Renal cortex interstitium (tissue), 11 donors: Measurements from ENCODE around the gene CD247. TPM values are rescaled to one million over a fixed set of nuclear protein-coding genes. Genes with fewer than 3 reads are reported as not detected.

Source experiments
- DNase-seq, 11 donors: peaks; one replicate each; pipeline ENCODE4 v3.0.0-alpha.2; 2013; ENCODE audit warnings: low read depth in 9 of 11, low spot score in 4 of 11; ENCODE audit errors: extremely low read depth in 1 of 11
- polyA plus RNA-seq, 3 donors: library from polyadenylated mRNA; unstranded; fragments of 120-200 nt; gene quantifications; one replicate each; pipeline ENCODE4 v1.2.1, GENCODE V29; 2013; ENCODE audit not compliant: insufficient read length in 3 of 3

CD247 gene
- polyA plus RNA-seq, 3 donors: 0.36 to 0.72 (median 0.50) TPM

DNA sequence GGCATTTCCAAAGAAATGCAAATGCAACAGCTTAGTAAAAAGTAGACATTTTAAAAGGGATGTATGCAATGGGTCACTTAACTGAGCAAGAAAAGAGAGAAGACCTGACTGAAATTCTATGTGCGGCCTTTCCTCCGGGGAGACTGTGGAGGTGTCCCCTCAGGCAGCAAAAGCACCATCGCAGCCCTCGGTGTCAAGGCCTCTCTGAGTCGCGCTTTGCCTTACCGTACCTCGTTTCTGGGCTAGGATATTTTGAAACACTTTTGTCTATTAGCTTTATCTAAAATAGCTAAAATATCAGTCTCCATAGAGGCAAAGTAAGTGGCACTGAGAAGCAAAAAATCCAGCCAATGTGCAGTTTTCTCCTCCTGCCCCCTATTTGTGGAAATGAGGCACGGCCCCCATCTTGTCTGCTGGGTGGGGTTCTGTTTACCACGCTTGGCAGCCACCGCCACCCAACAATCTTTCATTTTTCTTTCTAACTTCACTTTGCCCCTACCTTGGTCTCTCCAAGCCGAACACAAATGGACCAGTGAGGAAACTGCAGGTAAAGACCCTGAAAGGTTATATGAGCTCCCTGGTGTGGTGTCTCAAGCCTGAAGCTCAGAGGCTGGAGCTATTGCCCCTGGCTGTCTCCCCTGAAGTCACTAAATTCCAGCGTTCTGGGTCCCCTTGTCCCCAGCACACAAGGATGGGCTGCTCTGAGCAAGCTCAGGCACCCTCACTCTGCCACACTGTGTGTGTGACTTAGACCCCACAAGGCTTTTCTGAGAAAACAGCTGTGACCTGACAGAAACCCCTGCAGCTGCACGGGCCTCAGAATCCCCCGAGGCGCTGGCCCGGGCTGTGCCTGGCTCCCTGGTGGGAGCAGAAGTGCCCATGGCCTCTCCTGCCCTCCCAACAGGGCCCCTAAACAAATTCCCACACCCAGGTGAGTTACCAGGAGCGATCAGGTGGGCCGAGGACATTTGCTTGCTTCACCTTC is 1.6 kb downstream of the CD247 start:
- DNase-seq: no peak

DNA sequence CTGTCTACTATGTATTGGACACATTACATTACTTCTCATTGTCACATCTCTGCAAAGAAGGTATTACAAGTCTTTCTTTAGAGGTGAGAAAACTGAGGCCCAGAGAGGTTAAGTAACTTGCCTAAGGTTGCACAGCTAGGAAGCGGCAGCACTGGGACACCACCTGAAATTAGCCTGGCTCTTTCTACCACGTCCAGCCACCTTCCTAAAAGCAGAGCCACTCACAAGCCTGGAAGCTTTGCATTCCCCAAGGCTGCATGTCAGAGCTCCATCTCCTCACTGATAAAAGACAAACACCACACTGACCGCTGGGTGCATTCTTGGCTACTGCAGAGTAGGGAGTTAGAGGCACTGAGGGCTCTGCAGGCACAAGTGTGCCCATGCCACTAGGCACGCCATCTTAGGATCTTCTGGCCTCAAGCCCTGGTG is 2.4 kb downstream of the CD247 start:
- DNase-seq: no peak

GRCh38 chr1:167515461-167515860 is 2.9 kb downstream of the CD247 start:
- DNase-seq: no peak

- DNase-seq: no peak
These were observed 4.0 kb downstream of the CD247 start for GRCh38 chr1:167514288-167514687.

GRCh38 chr1:167512046-167512654 is 6.2 kb downstream of the CD247 start:
- DNase-seq: no peak

DNA sequence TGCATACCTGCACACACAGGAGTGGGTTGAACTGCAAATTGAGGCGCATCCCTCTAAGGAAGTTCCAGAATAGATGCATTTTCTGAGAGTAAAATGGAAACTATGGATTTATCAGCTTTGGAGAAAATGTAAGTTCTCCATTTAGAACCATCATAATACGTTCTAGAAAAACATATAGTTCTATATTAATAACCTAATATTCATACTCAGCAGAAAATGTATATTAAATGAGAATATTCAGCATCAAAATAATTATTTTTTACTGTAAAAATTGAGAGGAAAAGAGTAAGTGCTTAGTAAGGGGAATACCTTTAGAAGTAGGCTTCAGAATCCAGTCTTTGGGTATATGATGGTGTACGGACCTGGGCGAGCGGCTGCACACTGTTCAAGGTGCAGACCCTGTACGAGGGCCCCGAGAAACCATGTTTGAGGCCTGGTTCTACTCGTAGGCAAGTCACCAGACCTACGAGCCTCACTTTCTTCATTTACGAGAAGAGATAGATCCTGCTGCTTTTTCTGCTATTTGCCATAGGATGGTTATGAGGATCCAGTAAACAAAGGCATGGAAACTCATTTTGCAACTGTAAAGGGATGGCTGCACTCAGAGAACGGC is 6.8 kb downstream of the CD247 start:
- no peak for DNase-seq

GRCh38 chr1:167510881-167511280 is 7.4 kb downstream of the CD247 start:
- DNase-seq: no peak

DNA sequence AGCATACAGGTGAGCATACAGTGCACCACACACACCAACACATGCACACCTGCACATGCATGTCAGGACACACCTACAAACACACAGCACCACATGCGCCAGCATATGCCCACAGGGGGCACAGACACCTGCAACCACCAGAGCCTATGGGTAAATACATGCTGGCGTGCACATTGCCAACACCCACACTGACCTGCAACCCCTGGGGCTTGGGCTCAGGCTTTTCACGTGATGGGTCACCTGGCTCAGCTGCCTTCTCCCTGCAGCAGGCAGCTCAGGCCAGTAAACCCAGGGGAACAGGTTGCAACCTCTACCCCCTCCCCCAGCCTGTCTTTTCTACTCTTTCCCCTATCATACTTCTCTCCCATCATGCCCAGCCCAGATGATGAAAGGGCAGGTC is 8.1 kb downstream of the CD247 start:
- no peak for DNase-seq

GRCh38 chr1:167509587-167509986 is 8.7 kb downstream of the CD247 start:
- no peak for DNase-seq

GRCh38 chr1:167507719-167508118 is 10.6 kb downstream of the CD247 start:
- DNase-seq: no peak

GRCh38 chr1:167504467-167504827 is 13.9 kb downstream of the CD247 start:
- no peak for DNase-seq

- DNase-seq: no peak
These were observed 14.5 kb downstream of the CD247 start for GRCh38 chr1:167503626-167504466.

DNA sequence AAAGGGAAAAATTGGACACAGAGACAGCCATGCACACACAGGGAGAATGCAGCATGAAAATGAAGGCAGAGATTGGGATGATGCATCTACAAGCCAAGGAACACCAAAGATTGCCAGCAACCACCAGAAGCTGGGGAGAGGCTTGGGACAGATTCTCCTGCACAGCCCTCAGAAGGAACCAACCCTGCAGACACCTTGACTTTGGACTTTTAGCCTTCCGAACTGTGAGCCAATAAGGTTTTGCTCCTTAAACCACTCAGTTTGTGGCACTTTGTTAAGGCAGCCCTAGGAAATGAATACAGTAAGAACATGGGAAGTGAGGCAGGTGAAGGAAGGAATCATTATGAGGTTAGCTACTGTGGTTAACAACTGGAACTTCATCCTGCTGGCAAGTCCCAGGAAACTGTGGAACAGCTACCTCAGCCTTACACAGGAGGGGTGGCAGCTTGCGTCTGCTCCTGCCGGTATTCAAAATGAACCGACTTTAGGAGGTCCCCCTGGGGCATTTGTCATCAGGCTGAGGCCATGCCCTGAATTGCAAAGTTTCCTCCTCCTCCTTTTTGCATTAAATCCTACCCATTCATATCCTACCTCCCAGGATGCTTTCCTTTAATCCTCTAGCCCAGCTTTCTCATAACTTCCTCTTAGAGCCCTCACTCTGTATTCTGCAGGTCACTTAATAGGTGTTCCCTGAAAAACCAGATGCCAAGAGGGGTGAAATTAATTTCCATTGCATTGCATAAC is 15.4 kb downstream of the CD247 start:
- no peak for DNase-seq

DNA sequence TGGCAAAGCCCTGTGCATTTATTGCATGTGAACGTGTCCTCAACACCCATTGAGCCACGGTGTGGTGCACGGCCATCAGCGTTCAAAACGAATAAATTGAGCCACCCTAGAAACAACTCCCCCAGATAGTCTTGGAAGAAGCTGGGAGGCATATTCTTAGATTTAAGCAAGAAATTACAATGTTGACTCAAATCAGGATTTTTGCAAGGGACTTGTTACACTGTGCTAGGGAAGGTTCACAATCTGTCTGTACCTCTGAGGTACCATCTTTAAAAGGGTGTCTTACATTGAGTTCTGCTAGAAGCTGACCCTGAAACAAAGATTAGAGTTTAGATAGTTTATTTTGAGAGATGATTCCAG is 16.2 kb downstream of the CD247 start:
- DNase-seq: no peak

DNA sequence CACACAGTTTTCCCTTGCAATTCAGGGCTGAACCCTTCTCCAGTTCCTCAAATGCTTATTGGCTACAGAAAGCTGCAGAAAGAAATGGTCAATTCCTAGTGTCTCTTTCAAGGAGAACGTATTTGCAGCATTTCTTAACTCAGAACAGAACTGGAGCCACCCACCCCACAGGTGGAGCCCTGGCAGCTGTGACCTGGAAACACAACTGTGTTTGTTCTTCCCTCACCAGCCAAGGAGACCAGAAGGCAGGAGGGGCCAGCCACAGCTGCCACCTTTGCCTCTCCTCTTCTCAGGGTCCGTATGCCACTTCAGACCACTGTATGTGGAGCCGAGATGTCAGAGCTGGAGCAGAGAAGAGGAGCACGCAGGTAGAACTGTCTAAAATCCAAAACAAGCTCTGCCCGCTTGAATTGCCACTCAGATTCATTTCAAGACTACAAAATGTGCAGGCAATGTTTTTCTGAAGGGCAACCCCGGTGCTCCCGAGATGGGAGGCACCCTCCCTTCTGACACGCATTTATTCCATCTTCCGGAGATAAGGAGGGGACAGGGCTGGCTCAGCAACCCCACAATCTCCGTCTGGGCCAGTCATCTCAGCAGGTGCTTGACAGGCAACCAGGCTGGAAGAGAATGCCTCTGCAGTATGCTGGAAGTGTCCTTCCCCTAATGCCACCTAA is 16.7 kb downstream of the CD247 start:
- DNase-seq: no peak

DNA sequence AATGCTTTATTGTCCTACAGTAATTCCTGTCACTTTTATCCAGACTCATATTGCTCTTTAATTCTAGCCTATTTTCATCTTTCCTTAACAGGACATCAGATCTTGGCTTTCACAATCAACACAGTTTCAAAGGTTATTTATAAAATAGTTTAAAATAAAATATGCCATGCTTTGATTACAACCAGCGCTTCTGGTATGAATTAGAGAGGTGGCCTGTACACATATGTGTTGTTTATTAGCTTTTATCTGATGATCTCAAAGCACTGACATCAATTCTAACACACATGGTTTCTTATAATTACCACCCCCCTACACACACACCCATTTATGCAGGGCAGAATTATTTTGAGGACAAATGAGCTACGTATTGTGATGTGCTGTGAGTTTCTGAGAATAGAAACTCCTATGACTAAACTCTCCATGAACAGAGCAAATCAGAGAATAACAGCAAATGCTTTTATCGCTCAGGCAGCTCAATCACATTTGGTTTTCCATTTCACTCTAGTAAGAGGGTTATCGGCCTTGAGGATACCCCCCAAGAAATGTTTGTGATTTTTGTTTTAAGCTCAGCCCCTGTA is 18.0 kb downstream of the CD247 start:
- no peak for DNase-seq

- DNase-seq: no peak
These were observed 18.6 kb downstream of the CD247 start for GRCh38 chr1:167499664-167500101.

DNA sequence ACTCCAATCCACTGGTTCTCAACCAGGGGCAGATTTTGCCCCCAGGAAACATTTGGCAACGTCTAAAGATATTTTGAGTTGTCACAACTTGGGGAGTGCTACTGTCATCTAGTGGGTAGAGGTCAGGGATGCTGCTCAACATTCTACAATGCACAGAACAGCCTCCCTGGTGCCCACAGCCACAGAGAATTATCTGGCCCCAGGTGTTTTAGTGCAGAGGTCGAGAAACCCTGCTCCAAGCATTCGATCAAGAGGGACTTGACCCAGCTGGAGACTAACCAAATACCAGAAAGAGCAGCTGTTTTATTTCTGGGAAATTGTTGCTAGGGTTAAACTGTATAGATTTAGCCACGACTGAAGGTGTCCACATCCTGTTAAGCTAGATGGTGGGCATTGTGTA is 19.2 kb downstream of the CD247 start:
- no peak for DNase-seq
